HG02970 (cell line): ENCODE data around the gene SRGAP2C.
"Not testable (repeated sequence)": the region's sequence is repeated elsewhere in the genome, so short reads cannot be mapped to it uniquely, and the experiment has no call there.

ENCODE experiments used
- ATAC-seq: cut with Tn5 transposase; IDR thresholded peaks from one replicate; pipeline ENCODE4 v1.9.1; 2021; ENCODE audit warnings: mild to moderate bottlenecking, moderate library complexity, moderate number of reproducible peaks; ENCODE audit not compliant: unreplicated experiment, low FRiP score

SRGAP2C gene

DNA sequence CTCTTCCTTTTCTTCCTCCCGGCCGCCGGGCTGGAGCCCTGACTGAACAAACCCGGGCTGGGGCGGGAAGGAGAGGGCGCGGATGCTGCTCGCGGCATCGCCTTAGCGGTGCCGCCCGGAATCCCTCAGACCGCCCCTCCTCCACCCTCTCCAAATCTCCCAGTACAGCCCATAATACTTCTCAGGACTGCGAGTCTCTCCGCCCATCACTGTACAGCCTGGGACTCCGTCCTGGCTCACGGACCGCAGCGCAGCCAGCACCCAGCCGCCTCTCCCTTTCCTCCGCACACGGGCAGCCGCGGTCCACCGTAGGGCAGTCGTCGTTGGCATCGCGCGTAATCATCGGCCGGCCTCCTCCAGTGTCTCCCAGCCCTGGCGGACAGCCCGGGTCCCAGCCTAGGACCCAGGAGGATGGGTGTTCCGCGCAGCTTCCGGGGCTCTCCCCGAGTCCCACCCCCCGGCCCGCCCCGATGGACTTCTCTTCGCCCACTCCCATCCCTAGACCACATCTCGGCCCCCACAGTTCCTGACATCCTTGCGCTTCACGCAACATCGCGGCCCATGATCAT lies 449 bp downstream of the SRGAP2C start:
- ATAC-seq: not testable (repeated sequence)

DNA sequence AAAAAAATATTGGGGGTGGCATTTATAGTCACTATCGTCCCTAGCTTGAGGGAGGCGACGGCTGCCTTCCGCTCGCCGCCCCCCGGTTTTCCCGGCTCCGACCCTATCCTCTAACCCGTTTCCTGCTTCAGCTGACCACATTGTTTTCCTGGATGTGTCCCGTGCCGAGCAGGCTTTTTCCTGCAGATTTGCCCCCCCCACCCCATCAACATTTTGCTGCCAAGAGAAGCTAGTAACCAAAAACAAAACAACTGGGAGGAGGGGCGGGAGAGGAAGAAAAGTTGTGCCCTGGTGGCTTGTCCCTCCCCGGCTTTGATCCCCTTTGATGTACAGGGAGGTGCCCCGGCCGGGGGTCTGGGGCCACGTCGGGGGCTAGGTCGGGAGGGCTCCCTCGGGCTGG lies 1.4 kb downstream of the SRGAP2C start:
- not testable (repeated sequence) for ATAC-seq

- ATAC-seq: not testable (repeated sequence)
These were observed 3.1 kb downstream of the SRGAP2C start for GRCh38 chr1:121187914-121188313.

DNA sequence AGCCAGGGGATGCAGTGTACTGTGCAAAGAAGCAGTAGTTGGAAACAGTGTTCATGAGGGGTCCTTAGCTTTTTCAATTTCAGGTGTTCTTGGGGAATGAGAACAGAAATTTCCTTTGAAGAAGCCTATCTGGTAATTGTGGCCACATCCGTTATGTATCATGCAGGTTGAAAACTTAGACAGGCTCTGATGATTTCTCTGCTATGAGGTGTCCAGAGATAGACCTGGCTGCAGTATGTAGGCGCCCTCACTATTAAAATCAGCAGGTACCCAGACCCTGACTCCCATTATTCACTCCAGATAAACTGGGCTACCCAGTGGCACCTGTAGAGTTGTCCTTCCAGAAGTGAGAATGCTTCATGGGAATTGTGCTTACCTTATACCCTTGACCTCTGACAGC lies 7.7 kb downstream of the SRGAP2C start:
- not testable (repeated sequence) for ATAC-seq

DNA sequence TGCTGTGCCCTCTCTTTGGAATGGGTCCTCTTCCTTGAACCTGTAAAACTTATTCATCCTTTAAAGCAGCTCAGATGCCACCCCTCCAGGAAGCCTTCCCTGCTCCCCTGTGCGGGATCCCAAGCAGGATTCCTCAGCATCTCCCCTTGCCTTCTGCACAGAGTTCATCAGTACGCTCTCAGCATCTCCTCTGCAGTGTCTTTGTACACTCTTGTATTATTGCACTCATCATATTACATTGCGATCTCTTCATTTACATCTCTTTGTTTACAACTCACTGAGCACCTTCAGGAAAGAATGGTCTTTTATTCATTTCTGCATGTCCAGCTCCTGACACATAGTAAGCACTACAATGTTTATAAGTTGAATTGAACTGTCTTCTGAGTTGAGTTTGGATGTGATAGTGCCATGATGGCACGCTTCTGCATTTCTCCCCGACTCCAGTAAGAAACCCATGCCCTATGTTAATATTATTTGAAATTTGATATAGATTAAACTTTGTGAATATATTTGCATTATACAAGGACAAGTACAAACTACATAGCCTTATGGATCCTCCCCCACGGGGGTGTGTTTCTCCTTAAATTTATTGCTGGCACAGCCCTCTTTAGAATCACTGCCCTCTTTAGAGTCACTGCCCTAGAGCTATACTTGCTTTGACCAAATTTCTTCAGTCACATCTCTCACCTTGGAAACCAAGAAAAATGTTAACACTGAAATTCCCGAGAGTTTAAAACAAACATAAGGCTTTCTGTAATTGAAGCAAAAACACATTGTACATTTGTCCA lies 12.5 kb downstream of the SRGAP2C start:
- ATAC-seq: not testable (repeated sequence)

DNA sequence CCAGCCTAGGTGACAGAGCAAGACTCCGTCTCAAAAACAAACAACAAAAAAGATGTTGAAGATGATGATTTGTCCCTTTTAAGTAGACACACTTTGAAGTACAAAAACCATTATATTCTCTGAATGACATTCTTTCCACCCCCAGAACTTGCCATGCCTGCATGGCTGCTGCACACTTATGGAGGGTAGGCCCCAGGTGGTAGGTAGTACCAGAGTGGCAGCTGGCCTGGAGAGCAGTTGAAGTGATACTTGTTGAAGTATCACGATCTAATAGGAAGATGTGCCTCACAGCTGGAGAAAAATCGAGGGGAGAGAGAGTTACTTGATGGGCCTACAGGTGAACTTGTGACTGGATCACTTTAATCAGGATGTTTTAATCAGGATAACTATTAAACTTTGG lies 15.0 kb downstream of the SRGAP2C start:
- not testable (repeated sequence) for ATAC-seq

GRCh38 chr1:121200232-121200631 lies 15.5 kb downstream of the SRGAP2C start:
- not testable (repeated sequence) for ATAC-seq

DNA sequence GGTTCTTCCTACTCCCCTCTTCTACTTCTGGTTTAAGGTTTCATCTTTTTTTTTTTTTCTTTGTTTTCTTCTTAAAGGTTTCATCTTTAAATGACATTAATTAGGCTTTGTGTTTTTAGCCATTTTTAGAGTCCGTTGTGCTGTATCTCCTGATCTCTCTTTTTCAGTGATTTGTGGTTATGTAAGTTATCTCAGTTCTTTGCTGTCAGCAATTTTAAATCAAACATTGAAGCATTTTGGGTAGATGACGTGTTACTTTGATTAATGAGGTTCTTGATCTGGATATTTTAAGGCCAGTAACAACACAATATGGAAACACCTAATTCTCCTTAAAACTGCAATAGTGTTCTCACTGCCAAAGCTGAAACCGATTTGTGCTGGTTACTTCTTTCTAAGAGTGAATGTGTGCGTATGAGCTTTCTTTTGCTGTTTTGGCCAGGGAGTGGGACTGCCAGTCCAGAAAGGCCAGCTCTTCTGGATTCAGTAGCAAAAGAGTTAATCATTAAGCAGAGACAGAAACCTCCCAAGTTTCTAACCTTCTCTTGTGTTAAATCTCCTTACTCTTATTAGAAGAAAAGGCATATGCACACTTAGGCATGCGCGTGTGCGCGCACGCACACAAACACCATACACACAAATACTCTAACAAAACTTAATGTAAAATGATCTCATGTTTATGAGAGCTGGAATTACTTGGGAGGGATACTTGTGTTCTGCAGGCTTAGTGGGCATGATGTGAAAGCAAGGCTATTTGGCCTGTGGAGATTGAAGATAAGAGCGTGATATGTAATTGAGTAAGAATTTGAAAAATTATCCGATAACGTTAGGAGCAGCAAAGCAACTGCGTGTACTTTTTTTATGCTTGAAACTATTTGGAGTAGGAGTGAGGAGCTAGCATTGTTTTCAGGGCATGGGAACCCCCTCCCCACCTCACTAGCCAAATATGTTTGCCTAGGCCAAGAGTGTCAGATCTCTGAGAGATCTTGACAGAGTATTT lies 16.5 kb downstream of the SRGAP2C start:
- ATAC-seq: not testable (repeated sequence)

- ATAC-seq: not testable (repeated sequence)
These were observed 18.2 kb downstream of the SRGAP2C start for GRCh38 chr1:121202986-121203385.

- not testable (repeated sequence) for ATAC-seq
These were observed 21.3 kb downstream of the SRGAP2C start for GRCh38 chr1:121205786-121206711.

- not testable (repeated sequence) for ATAC-seq
These were observed 22.6 kb downstream of the SRGAP2C start for GRCh38 chr1:121207328-121207727.

GRCh38 chr1:121208375-121208774 lies 23.6 kb downstream of the SRGAP2C start:
- not testable (repeated sequence) for ATAC-seq

- ATAC-seq: not testable (repeated sequence)
These were observed 26.0 kb downstream of the SRGAP2C start for GRCh38 chr1:121210778-121211177.

GRCh38 chr1:121213491-121213890 lies 28.7 kb downstream of the SRGAP2C start:
- ATAC-seq: not testable (repeated sequence)

DNA sequence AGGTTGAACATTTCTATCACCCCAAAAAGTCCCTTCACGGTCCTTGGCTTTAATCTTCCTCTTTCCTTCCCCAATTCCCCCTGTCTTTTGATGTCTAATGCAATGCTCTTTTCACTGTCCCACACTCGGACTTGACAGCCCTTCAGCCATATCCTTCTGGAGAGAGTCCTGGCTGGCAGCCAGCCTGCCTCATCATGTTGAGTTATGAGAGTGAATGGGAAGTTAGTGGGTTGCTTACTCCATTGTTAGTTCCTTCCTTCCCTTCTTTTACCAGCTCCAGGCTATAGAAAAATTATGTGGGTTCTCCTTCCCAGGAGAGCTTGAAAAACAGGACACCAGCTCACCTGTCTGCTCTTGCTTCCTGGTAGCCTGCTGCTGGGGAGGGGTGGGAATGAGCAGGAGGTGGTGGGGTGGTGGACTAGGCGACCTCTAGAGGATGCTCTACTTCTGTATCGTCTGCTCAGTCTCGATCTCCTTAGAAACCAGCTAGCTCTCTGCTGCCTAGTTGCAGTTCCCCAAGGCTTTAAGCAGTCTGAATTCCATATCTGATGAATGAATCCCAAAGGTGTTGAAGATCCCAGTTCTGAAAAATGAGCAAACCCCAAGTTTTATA lies 29.9 kb downstream of the SRGAP2C start:
- not testable (repeated sequence) for ATAC-seq

- ATAC-seq: not testable (repeated sequence)
These were observed 31.1 kb downstream of the SRGAP2C start for GRCh38 chr1:121215699-121216417.

- ATAC-seq: not testable (repeated sequence)
These were observed 31.9 kb downstream of the SRGAP2C start for GRCh38 chr1:121216676-121217075.

GRCh38 chr1:121221770-121222169 lies 37.0 kb downstream of the SRGAP2C start:
- ATAC-seq: peak; percentile 47
